Mammary epithelial cell (primary cell): ENCODE measurements around the gene DUSP23.

Experiments used
- CTCF ChIP-seq, 2 donors: IDR thresholded peaks in 1 of 2; conservative IDR thresholded peaks in 1 of 2; 2 replicates each; pipeline ENCODE4 v1.5.1; 2011 to 2012; ENCODE audit warnings: inconsistent platforms in 2 of 2, low read length in 2 of 2, mild to moderate bottlenecking in 2 of 2, control low read depth in 1 of 2, low read depth in 1 of 2; ENCODE audit not compliant: insufficient read depth in 1 of 2; ENCODE audit errors: extremely low read depth in 1 of 2
- EZH2 ChIP-seq: IDR thresholded peaks from 2 replicates; pipeline ENCODE4 v1.6.1; 2012; ENCODE audit warnings: low read length, inconsistent platforms, borderline replicate concordance

- no peak for TF ChIP-seq CTCF (conservative IDR thresholded peaks at IDR 0.05 in 1 of 2, IDR thresholded peaks at IDR 0.05 in 1 of 2; ENCODE audit: extremely low read depth in 1 of 2, insufficient read depth in 1 of 2, low read depth in 1 of 2, low read length in 2 of 2)
- no peak for TF ChIP-seq EZH2
Observed at GRCh38 chr1:159737238-159737916, 43.4 kb upstream of the DUSP23 start.
